ENCODE data around the gene GLI2.

The GLI2 gene

GRCh38 chr2:120712180-120712681 is 23.4 kb upstream of the GLI2 start:
- DNase-seq (ENCODE audit: low read depth, low spot score): no peak

DNA sequence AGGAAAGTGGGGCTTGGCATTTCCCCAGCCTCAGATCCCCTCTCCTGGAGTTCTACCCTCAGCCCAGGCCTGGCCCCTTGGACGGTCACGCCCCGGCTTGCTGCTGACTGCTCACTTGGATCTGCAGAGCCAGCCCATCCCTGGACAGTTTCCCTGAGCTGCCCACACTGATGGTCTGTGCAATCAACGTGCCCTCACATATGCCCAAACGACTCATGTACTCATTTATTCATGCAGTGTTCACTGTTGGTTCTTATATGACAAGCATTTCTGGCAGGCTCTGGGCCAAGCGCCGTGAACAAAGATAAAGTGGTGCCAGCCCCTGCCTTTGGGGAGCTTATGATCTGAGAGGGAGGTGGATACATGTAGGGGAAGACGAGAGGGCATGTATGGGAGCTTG is 20.3 kb upstream of the GLI2 start:
- DNase-seq (ENCODE audit: low read depth, low spot score): no peak

GRCh38 chr2:120715941-120716340 is 19.7 kb upstream of the GLI2 start:
- no peak for DNase-seq (ENCODE audit: low read depth, low spot score)

DNA sequence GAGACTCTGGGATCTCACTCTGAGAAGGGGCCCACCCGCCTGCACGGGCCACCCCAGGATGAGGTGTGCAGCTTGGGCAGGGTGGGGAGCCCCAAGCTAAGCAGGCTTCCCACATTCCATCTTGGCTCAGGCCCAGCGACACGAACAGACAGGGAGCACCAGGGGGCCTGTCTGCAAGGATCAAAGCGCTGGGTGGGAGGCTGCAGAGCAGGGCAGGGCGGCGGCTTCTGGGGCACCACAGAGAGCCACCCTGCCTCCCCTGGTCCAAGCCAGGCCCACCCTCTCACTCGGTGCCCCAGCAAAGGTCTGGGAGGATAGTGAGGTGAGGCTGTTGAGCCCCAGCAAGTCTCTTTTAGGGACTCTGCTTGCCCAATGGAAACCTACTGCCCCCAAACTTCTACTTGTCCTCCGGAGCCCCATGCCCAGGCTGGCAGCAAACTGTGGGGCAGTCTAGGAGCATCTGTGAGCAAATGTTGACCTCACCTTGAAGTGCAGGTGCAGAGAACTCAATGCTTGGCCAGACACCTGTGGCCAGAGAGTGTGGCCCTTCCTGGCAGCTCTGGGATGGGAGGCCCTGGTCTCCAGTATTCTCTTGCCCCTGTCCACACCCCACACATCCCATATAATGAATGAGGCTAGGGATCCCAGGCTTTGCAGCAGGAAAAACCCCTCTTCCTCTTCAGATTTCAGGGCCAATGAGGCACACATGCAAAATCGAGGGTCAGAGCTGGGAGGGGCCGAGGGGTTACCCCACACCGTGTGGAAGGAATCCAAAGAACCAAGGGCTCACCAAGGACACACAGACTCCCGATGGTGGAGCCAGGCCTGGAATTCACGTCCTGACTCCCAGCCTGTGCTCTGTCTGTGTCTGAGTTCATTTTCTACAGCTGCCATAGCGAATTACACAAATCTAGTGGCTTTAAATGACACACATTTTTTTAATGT is 18.8 kb upstream of the GLI2 start:
- no peak for DNase-seq (ENCODE audit: low read depth, low spot score)

DNA sequence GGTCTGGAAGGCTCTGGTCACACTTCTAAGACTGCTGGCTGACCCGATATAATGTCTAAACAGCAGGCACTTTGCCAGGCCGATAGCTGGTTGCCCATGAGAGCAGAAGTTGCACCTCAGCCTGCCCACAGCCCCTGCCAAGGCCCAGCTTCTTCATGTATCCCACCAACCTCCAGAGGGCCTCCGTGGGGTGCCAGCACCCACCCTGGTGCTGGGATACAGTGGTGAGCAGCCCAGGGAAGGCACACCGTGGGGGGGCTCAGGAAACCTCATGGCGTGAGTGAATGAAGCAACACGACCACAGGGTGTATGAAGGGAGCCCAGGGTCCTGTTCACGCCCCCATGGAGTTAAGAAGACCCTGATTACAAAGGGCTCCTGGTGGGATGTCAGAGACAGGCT is 16.2 kb upstream of the GLI2 start:
- no peak for DNase-seq (ENCODE audit: low read depth, low spot score)

DNA sequence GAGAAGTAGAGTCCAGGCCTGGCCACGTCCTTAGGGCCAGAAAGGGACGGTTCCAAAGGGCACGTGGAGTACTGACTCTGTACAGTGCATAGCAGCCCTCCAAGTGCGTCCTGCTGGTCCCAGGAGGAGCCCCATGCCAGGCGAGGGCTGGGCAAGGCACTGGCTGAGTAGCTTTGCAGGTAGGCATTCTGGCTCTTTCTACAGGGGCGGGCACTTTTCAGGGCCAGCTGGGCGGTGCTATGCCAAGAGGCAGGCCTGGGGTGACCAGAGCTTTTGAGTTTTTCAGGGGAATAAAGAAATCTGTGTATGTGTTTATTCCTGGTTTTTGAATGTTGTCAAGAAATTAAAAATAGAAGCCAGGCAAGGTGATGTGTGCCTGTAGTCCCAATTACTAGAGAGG is 15.4 kb upstream of the GLI2 start:
- DNase-seq (ENCODE audit: low read depth, low spot score): no peak

- DNase-seq (ENCODE audit: low read depth, low spot score): no peak
Observed at GRCh38 chr2:120720746-120721375, 14.8 kb upstream of the GLI2 start.

GRCh38 chr2:120722246-120722567 is 13.5 kb upstream of the GLI2 start:
- DNase-seq (ENCODE audit: low read depth, low spot score): no peak

- DNase-seq (ENCODE audit: low read depth, low spot score): no peak
Observed at GRCh38 chr2:120722568-120723421, 12.9 kb upstream of the GLI2 start.

DNA sequence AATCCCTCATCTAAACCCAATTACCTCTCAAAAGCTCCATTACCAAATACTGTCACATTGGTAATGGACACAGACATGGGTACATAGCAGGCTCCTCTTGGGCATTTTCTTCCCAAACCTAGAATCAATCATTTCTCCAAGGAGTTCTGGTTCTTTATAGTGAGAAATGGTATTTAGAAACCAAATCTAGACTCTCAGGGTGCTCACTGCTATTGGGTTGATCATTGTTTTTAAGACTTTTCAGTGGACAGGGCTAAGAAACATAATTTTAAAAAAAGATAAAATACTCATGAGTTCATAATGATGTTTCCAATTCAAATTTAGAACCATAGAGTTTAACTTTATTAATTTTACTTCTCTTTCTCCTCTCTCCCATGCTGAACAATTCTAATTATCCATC is 9.4 kb upstream of the GLI2 start:
- no peak for DNase-seq (ENCODE audit: low read depth, low spot score)

- no peak for DNase-seq (ENCODE audit: low read depth, low spot score)
Observed at GRCh38 chr2:120729406-120730399, 6.0 kb upstream of the GLI2 start.

GRCh38 chr2:120731175-120731574 is 4.5 kb upstream of the GLI2 start:
- DNase-seq (ENCODE audit: low read depth, low spot score): no peak

DNA sequence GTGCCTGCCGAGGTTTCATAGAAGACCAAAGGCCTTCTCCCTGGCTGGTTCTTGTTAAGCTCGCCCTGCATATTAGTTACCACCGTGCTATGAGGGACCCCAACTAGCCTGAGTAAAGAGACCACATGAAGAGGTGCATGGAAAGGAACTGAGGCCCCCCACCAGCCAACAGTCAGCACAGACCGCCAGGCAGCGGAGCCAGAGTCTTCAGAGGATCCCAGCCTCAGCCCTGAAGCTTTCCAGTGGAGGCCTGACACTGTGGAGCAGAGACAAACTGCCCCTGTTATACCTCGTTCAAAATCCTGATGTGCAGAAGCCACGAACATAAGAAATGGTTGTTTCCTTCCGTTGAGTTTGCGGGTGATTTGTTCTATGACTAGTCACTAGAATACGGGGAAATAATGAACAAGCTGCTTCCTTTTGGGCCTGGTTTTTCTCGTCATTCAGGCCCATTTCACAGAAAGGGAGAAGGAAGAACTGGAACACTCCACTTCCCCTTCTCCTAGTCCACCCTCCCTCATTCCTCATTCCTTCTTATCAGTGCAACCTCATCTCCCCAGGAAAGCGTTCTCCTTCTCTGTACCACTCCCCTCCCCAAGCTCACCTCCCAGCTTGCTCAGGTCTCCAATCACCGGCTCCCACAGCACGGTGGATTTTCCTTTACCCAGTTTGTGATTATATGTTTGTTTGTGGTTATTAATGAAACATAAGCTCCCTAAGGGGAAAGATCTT is 3.0 kb upstream of the GLI2 start:
- no peak for DNase-seq (ENCODE audit: low read depth, low spot score)

GRCh38 chr2:120733238-120733932 is 2.3 kb upstream of the GLI2 start:
- DNase-seq (ENCODE audit: low read depth, low spot score): no peak

- DNase-seq (ENCODE audit: low read depth, low spot score): no peak
Observed at GRCh38 chr2:120734930-120735651, 577 bp upstream of the GLI2 start.

DNA sequence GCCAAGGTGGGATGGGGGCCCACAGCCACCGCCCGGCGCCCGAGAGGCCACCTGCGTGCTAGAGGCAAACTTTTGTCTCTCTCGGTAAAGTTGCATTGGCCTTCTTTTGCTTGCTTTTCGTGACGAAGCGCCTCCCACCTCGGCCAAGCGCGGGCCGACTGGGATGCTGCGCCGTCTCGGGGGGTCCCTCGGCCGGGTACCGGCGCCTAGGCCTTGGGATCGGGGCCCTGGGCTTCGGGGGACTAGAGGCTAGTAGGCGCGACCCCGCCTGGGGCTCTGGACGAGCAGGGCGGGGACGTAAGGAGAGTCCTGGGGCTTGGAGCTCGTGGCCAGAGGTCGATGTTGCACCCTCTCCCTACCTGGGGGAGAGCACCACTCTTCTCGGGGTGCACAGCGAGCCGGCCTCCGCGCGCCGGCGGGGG is 545 bp downstream of the GLI2 start:
- no peak for DNase-seq (ENCODE audit: low read depth, low spot score)

- DNase-seq (ENCODE audit: low read depth, low spot score): no peak
Observed at GRCh38 chr2:120736624-120737339, 1.1 kb downstream of the GLI2 start.
